OCI-M2 (cell line): ENCODE measurements around the gene DNAH9.

Source experiments
- DNase-seq: peaks from one replicate; lab custom pipeline; 2025; ENCODE audit not compliant: unreplicated experiment; lab: John Stamatoyannopoulos, UW

The DNAH9 gene, protein sequence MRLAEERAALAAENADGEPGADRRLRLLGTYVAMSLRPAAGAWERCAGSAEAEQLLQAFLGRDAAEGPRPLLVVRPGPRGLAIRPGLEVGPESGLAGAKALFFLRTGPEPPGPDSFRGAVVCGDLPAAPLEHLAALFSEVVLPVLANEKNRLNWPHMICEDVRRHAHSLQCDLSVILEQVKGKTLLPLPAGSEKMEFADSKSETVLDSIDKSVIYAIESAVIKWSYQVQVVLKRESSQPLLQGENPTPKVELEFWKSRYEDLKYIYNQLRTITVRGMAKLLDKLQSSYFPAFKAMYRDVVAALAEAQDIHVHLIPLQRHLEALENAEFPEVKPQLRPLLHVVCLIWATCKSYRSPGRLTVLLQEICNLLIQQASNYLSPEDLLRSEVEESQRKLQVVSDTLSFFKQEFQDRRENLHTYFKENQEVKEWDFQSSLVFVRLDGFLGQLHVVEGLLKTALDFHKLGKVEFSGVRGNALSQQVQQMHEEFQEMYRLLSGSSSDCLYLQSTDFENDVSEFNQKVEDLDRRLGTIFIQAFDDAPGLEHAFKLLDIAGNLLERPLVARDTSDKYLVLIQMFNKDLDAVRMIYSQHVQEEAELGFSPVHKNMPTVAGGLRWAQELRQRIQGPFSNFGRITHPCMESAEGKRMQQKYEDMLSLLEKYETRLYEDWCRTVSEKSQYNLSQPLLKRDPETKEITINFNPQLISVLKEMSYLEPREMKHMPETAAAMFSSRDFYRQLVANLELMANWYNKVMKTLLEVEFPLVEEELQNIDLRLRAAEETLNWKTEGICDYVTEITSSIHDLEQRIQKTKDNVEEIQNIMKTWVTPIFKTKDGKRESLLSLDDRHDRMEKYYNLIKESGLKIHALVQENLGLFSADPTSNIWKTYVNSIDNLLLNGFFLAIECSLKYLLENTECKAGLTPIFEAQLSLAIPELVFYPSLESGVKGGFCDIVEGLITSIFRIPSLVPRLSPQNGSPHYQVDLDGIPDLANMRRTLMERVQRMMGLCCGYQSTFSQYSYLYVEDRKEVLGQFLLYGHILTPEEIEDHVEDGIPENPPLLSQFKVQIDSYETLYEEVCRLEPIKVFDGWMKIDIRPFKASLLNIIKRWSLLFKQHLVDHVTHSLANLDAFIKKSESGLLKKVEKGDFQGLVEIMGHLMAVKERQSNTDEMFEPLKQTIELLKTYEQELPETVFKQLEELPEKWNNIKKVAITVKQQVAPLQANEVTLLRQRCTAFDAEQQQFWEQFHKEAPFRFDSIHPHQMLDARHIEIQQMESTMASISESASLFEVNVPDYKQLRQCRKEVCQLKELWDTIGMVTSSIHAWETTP (N-terminal part only)

DNA sequence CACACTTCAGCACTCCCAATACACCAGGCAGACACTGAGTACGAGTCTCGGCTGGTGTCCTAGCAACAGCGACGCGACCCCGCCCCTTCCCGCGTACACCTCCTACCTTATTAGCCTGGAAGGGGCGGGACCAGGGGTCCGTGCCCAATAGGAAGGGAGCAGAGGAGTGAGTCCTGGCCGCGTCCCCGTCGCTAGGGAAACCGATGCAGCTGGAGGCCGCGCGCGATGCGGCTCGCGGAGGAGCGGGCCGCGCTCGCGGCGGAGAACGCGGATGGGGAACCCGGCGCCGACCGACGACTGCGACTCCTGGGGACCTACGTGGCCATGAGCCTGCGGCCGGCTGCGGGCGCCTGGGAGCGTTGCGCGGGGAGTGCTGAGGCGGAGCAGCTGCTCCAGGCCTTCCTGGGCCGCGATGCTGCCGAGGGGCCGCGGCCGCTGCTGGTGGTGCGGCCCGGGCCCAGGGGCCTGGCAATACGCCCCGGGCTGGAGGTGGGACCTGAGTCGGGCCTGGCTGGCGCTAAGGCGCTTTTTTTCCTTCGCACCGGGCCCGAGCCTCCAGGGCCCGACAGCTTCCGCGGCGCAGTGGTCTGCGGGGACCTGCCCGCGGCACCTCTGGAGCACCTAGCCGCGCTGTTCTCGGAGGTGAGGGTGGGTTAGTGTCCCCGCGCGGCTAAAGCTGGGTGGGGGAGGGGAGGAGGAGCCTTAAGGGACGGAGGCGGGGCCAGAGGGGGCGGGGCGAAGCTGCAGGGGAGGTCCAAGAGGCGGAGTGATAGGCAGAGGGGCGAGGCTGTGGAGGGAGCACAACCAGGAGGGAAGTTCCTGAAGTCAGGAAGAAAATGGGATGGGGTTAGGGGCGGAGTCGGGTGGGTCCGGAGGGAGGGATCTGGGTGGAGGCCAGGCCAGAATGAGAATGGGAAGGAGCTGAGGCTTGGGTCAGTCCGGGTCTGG lies at the start of gene DNAH9:
DNAH9 (plus strand) TSS at position 197 of the 948 bp plus-strand sequence; CDS start at position 226, 29 bp downstream.
- DNase-seq: no peak

DNA sequence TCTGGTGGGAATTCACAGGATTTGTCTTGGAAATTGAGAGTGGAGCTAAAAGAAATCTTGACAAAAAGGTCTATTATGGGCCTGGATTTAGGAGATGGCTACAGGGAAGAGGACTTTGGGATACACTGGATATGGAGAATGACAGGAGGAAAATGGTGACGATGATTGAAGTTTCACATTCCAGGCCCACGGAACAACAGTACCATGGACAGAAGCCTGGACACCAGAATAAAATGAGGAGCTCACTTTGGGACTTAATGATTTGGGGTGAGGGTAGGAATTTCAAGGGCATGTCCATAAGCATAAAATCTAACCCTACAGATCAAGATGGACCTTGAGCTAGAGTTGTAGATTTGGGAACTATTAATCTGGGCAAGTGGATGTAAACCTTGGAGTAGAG lies 47.8 kb upstream of the DNAH9 start:
- DNase-seq: no peak

DNA sequence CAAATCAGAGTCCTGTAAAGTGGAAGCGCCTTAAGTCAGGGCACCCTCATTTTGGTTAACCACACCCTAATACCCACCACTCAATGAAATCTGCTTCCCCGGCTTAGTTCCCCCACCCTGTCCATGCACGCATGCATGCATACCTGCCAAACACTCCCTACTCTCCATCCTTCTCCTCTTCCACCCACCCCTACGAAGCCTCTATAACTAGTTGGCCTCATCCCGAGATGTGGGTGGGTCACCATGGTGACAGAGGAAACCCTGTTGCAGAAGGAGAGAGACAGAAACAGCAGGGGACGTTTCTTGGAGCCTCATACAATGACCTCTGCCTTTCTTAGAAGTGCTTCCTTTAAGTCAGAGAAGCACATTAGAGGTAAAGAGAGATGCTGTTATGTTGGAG lies 46.8 kb upstream of the DNAH9 start:
- DNase-seq: no peak

DNA sequence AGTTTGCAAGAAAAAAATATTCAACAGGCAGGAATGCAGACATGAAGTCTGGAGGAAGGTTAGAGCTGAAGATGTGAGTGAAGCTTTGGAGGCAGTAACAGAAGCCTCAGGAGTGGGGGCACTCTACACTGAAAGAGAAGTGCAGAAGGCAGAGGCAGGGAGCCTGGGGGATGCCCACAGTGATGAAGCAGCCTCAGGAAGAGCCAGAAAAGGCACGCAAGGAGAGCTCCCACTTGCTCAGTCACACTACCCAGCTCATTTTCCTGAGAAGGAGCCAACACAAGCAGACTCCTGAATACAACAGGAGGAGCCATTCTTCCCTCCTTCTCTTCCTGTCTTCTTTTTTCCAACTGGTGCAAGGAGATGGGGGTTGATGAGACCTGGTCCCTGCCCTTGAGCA lies 45.1 kb upstream of the DNAH9 start:
- DNase-seq: no peak

DNA sequence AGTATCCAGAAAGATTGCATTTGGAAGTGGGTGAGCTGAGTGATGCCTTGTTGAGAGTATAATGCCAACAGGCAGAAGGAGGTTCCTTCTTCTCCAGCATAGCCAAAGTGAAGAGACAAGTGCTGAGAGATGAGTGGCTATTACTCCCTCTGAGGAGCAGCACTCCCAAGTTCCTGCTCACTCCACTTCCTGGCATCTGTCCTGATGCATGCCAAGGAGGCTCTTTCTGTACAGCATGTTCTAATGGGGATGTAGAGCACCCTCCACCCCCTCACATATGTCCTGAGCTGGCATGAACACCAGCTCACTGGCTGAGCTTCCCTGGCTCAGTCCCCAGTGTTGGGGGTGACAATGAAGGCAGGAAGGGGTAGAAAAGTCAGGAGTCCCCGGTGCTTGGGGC lies 44.2 kb upstream of the DNAH9 start:
- DNase-seq: no peak

DNA sequence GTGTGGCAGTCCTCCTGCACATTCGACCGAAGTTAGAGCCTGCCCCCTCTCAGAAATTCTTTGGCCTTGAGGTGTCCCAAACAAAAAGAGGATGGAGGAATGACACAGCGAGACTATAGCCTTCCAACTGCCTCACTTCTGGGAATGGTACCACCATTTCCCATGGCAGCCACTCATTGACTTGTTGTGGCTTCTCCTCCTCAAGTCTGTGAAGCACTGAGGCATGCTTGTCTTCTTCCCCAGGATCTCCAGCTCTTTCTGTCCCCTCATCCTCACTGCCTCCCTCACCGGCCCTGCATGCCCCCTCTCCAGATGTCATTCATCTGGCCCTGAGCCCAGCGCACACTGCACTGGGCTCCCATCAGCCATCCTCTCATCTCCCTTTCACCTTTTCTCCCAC lies 43.7 kb upstream of the DNAH9 start:
- no peak for DNase-seq

DNA sequence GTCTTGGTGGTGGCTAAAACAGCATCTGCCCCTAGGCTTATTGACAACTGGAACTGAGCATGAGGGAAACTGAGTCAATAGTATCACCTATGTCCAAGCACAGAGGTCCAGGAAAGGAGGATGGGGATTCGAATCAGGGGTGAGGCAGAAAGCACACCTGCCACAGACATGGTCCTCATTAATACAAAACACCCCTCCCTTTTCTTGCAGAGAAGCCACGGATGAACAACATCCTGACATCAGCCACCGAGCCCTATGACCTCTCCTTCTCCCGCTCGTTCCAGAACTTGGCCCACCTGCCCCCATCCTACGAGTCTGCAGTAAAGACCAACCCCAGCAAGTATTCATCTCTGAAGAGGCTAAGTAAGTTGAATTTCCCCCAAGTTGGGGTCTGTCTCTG lies 42.7 kb upstream of the DNAH9 start:
- DNase-seq: no peak

DNA sequence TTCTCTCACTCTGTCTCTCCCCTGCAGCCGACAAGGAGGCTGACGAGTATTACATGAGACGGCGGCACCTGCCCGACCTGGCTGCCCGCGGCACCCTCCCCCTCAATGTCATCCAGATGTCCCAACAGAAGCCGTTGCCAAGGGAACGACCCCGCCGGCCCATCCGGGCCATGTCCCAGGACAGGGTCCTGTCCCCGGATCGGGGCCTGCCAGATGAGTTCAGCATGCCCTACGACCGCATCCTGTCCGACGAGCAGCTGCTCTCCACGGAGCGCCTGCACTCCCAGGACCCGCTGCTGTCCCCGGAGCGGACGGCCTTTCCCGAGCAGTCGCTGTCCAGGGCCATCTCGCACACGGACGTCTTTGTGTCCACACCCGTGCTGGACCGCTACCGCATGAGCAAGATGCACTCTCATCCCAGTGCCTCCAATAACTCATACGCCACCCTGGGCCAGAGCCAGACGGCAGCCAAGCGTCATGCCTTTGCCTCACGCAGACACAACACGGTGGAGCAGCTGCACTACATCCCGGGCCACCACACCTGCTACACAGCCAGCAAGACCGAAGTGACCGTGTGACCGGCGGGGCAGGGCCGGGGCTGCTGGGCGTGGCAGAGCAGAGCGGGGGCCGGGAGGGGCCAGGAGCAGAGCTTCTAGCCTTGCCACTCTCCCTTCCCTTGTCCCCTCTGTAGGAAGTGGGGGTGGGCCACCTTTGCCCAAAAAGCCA lies 40.4 kb upstream of the DNAH9 start:
- no peak for DNase-seq

DNA sequence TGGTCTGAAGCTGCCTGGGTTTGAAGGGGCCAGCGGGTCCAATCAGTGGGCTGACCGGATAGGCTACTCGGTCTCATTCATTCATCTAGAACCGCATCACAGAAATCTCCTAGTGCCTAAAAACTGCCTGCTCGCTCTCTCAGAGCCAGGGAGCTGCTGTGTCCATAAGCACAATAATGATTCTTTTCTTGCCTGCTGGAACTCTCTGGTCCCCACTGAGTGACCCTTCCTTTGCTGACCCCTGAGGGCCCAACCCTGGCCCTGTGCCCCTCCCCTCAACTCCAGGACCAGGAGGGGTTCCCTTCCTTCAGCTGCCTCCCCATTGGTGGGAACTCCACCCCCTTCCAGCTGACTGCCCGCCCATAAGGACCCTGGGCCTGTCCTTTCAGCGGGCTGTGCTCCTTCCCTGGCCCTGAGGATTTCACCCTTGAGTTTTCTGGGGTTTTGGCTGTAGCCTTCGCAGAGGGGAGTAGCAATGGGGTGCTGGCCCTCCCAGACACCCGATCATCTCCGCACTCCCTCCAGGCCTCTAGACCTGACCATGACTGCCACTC lies 39.5 kb upstream of the DNAH9 start:
- DNase-seq: no peak

DNA sequence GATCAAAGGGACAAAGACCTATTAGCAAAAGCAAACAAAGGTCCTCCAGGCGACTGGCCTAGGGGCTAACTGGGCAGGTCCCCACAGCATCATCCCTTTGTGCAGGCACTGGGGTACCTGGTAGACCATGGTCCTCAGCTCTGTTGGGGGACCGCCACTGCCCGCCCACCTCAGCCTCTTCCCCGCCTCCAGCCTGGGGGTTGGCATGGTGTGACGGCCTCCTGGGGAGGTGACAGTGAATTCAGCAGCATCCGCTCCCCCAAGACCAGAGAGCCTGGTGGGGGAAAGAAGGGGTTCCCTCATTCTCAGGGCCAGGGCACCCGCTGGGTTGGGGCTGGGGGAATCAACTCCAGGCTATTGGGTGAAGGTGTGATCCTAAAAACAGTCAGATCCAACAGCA lies 38.7 kb upstream of the DNAH9 start:
- no peak for DNase-seq

DNA sequence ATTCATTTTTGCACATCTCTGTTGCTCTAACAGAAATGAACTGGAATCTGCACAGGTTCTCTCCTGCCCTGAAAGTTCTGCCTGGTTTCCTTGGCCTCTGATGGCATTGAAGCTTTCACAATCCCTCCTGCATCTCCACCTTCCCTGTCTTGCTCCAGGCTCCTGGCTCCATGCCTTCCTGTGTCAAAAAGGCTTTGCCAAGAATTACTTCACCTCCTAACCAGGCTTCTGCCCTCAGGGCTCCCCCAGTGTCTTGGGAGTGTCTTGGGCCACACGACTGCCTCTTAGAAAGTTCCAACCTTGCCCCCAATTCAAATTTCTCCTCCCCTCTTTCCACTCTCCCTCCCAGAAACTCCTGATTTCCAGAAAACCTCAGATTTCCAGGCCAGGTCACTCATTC lies 37.0 kb upstream of the DNAH9 start:
- no peak for DNase-seq

DNA sequence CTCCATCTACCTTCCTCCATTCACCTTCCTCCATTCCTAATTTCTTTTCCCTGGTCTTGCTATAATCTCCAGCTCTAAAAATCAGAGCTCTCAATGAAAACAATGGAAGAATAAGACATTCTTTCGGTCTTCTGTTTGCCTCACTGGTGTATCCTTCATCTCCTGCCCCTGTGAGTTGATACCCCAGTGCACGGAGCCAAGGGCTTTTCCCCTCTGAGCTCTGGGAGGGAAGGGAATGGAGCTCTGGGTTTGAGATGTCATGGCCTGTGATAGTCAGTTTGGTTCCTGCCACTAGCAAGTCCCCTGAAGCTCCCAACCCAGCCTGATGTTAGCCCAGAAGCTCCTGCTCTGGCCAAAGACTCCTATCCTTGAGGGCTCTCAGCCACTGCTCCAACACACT lies 36.6 kb upstream of the DNAH9 start:
- no peak for DNase-seq

DNA sequence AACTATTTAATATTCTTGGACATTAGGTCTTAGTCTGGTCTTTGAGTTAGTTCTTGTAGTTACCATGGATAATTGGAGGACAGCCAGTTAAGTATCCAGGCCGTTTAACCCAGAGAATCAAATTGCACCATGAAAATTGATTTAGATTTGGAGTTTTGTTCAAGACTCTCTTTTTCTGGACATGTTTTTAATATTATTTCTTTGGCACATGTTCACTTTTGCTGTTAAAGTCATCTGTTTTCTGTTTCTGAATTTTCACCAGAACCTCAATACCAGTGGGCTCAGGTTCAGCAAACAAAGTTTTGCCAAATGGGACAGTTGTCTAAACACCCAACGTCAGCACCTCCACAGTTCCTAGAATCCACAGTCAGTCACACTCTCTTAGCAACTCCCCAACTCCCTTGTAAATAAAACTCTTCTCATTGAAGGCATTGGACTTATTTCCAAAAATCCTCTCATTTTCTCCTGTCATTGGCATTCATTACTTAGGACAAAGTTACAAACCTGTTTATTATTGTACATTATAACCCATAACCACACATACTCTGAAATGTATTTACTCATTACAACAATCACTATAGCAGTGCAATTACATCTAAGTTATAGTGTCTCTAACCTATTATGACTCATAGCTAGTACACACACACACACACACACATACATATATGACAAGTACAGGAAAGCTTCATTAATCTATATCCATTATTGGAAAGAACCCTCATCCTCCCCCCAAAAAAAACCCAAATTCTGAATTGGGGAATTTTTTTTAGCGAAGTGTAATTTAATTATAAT lies 33.5 kb upstream of the DNAH9 start:
- no peak for DNase-seq

DNA sequence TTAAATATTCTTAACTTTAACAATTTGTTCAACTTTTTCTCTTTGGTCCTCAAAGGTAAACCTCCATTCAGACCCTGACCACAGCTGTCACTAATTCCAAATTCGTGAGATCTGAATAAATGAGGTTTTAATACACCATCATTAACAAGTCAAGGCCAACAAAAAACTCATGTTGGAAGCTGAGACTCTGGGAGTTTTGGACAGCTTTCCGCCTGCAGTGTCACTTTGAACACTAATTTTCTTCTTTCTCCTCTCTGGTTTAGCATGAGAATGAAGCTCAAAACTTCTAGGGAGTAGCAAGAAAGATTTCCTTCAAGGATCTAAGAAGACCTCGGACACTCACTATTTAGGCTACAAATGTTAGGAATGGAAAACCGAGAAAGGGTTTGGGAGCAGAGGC lies 32.7 kb upstream of the DNAH9 start:
- DNase-seq: no peak

DNA sequence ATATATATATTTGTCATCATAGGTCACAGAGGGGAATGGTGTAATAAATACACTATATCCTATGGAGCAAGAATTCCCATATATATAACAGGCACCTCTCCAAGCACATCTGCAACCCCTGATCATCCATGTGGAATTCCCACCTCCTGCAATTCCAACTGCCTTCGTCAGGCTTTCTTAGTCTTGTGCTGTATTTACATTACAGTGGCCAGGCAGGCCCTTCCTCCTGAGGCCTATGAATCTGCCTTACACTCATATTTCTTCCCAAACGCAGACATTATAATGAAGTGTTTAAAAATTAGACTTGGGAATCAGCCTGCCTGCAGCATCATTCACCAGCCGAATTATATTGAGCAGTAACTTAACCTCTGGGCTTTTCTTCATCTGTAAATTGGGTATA lies 19.3 kb upstream of the DNAH9 start:
- no peak for DNase-seq

DNA sequence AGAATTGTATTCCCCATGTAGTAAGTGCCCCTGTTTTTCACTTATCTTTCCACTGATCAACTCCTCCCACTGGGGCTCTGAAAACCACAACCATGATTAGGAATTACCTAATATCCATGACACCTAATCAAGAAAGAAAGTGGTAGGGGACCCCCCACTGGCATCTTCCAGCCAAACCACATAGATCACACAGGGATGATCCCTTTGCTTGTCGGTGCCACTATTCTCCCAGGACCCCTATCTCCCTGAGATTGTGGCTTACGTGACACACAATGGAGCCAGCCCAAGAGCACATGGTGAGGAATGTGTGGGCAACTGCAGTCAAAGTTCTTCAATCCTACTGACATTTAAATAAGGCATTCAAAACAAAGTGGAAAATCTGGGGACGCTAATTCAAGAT lies 17.6 kb upstream of the DNAH9 start:
- no peak for DNase-seq

DNA sequence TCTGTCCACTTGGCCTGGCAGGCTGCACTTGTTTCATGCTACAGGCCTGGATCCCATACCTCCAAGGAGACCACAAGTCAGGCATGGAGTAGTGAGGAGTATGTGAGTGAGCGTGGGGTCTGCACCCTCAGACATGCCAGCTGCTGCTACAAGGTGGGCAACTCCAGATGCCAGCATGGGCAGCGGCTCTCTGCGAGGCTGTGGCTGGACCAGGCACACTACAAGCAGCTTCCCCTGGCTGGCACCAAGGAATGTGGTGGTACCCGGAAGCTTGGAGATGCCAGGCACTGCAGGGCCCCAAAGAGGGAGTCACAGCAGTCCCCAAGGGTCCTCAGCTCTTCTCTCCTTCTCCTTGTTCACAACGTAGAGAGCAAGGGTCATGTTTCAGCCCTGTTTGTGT lies 16.1 kb upstream of the DNAH9 start:
- DNase-seq: no peak

DNA sequence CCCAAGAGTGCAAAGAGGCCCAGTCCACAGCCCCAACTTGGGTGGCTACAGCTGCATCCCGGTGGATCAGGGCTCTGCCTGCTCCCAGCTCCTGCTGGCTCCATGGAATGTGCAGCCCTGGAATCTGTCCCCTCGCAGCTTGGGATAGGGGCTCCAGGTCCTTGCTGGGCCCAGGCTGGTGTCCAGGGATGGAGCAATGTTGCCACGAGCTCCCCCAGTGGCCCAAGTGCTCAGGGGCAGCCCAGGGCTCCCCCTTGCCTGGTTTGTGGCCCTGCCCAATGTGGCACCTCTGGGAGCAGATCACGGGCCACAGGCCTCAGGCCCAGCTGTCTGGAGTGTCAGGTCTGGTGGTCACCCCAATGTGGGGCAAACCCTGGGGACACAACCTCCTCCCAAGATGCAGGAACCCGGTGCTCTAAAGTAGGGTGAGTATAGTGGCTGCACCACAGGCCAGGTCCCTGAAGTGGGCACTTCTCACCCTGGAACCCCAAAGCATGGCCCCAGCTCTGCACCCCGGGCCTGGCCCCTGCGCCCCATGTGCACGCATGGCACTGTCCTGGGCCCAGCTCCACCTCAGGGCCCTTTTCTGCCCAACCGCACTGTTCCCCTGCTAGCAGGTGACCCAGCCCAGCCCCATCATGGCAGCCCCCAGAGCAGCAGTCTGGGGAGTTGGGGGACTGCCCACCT lies 14.8 kb upstream of the DNAH9 start:
- no peak for DNase-seq
